GM21619 (cell line): ENCODE measurements around the gene FBF1.
A peak's percentile ranks its signal among the peaks of the same experiment; 100 is the strongest.
"Not testable (repeated sequence)": the region's sequence is repeated elsewhere in the genome, so short reads cannot be mapped to it uniquely, and the experiment has no call there.

Experiments
- ATAC-seq: cut with Tn5 transposase; IDR thresholded peaks from one replicate; pipeline ENCODE4 v1.9.1; 2021; ENCODE audit not compliant: unreplicated experiment

FBF1 gene

GRCh38 chr17:75940727-75941441, at the start of gene FBF1:
FBF1 (minus strand) TSS chr17:75941042; CDS start chr17:75938149, 2,893 bp downstream.
- ATAC-seq = peak; percentile 90

DNA sequence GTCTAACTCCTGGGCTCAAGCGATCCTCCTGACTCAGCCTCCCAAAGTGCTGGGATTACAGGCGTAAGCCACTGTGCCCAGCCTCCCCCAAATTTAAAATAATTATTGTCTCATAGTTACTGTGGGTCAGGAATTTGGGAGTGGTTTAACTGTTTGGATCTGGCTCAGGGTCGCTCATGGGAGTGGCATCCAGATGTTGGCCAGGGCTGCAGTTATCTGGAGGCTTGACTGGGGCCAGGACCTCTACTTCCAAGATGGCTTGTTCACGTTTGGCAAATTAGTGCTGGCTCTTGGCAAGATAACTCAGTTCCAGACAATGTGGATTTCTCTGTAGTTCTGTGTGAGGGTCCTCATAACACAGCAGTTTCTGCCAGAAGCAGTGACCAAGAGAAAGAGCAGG, 46.2 kb upstream of the FBF1 start:
- ATAC-seq = no peak

- no peak for ATAC-seq
Observed at GRCh38 chr17:75985986-75986385, 45.1 kb upstream of the FBF1 start.

- no peak for ATAC-seq
Observed at GRCh38 chr17:75983501-75984181, 42.8 kb upstream of the FBF1 start.

DNA sequence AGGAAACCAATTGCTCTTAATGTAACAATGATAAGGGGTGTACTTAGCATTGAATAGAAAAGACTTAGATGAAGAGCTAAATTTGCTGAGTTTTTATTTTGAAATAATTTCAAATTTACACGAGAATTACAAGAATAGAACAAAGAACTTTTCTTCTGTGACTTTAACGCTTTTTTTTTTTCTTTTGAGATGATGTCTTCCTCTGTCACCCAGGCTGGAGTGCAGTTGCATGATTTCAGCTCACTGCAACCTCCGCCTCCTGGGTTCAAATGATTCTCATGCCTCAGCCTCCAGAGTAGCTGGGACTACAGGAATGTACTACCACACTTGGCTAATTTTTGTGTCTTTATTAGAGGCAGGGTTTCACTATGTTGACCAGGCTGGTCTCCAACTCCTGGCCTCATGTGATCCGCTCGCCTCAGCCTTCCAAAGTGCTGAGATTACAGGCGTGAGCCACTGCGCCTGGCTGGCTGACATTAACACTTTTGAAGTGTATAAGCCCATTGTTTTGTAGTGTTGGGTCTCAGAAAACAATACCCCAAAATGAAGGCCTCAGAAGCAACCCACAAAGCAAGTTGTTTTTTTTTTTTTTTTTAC, 40.3 kb upstream of the FBF1 start:
- ATAC-seq = no peak

DNA sequence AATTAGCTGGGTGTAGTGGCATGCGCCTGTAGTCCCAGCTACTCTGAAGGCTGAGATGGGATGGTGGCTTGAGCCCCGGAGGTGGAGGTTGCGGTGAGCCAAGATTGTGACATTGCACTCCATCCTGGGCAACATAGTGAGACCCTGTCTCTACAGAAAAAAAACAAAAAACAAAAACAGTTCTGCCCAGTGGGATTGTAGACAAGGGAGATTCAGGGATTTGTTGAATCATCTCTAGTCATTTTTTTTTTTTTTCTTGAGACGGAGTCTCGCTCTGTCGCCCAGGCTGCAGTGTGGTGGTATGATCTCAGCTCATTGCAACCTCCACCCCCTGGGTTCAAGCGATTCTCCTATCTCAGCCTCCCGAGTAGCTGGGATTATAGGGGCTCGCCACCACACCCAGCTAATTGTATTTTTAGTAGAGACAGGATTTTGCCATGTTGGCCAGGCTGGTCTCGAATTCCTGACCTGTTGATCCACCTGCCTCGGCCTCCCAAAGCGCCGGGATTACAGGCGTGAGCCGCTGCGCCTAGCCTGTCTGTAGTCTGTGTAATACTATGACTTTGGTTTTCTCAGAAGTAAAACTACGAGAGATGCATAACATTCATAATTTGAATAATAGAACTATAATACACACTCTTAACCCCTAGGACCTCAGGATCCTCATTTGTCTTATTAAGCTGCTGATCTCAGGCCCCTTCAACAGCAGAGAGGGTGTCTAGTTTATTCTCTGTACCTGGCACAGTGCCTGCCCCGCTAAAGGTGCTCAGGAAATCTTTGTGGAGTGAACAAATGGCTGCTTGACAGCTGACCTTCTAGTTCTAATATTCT, 39.6 kb upstream of the FBF1 start:
- no peak for ATAC-seq

DNA sequence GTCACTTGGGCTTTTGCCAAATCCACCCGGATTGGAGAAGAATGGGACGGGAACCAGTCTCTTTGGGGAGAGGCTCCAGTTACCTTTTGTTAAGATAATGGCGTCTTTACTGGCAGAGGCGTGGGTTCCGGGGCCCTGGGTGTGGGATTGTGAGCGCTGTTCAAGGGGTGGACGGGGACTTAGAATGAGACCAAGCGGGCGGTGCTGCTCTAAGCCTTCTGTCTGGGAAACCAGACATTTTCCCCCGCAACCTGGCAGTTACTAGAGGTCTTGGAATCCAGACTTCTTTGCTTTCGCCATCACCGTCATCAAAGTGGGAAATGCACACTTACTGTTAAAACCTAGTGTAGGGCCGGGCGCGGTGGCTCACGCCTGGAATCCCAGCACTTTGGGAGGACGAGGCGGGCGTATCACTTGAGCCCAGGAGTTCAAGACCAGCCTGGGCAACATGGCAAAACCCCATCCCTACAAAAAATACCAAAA, 38.9 kb upstream of the FBF1 start:
- peak; percentile 9 for ATAC-seq

- peak; percentile 82 for ATAC-seq
Observed at GRCh38 chr17:75978938-75979704, 38.3 kb upstream of the FBF1 start, which contains the start of the genes ACOX1 and TEN1. ACOX1 (minus strand) TSS chr17:75979166; CDS start chr17:75979073, 93 bp downstream. TEN1 (plus strand) TSS chr17:75979240; CDS start chr17:75986193, 6,953 bp downstream.

DNA sequence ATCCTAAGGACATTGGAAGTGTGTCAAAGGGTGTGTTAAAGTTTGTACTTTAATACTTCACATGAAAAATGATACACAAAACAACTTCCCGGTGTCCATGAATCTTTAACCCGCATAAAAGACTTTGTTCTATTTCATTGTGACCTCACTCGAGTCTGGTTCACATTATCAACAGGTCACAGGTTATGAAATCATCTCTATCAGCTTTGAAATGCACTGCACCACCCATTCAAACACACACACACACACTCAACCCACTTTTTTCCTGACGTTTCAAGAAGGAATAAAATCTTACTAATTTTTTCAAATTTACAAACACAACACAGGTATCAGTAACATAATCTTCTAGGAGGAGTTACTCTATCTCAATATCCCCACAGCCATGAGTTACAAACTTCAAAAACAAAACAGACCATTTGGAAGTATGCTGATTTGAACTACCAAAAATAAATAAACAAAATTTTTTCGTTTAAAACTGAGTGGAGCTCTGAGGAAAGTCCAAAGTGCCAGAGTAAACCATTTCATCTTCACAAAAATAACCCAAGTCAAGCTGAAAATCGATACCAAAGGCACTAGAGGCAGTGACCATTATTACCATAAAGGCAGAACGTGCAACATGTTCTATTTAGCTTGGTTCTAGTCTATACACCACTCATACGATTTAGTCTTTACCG, 35.5 kb upstream of the FBF1 start:
- no peak for ATAC-seq

DNA sequence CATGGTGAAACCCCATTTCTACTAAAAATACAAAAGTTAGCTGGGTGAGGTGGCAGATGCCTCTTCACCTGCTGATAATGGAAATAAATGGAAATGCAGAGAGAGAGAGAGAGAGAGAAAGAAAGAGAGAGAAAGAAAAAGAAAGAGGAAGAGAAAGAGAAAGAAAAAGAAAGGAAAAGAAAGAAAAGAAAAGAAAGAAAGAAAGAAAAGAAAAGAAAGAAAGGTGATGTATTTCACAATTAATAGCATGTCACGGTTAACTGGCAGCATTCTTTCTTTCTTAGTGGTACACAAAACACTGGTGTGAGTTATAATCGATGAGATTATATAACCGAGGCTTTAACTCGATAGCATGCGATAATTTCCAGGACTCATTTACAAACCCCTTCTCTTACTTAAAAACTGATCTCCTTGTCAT, 34.9 kb upstream of the FBF1 start:
- no peak for ATAC-seq

GRCh38 chr17:75975187-75975586, 34.3 kb upstream of the FBF1 start:
- not testable (repeated sequence) for ATAC-seq

- no peak for ATAC-seq
Observed at GRCh38 chr17:75970626-75971025, 29.8 kb upstream of the FBF1 start.

DNA sequence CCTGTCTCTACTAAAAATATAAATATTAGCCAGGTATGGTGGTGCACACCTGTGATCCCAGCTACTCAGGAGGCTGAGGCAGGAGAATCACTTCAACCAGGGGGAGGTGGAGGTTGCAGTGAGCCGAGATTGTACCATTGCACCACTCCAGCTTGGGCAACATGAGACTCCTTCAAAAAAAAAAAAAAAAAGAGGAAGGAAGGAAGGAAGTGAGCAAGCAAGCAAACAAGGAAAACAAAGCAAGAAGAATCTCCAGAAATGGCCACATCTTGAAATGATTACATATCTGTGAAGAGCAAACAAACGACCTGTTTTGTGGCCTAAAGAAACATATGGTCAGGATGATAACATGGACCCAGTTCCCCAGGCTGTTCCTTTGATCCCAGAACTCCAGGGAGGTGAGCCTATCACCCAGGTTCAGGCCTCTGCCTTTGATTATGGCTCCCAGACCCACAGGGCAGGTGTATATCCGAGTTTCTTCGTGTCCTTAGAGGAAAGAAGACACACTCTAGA, 29.2 kb upstream of the FBF1 start:
- no peak for ATAC-seq

DNA sequence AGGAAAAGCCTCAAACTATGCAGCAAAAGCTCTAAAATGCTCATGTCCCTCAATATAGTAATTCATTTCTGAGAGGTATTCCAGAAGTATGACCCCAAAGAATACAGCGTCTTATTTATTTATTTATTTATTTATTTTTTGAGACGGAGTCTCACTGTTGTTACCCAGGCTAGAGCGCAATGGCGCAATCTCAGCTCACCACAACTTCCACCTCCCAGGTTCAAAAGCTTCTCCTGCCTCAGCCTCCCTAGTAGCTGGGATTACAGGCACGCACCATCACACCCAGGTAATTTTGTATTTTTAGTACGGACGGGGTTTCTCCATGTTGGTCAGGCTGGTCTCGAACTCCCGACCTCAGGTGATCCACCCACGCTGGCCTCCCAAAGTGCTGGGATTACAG, 28.2 kb upstream of the FBF1 start:
- ATAC-seq = not testable (repeated sequence)

DNA sequence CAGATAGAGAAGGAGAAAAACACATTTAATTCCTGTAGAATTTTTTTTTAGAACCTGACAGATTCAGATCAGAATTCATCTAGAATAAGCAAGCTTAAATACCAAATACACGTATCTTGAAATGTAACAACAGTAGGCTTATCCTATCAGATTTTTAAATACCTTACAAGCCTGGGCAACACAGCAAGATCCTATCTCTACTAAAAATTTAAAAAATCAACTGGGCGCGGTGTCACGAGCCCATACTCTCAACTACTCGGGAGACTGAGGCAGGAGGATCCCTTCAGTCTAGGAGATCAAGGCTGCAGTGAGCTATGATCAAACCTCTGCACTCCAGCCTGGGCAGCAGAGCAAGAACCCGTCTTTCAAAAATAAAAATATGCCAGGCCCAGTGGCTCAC, 24.6 kb upstream of the FBF1 start:
- no peak for ATAC-seq

DNA sequence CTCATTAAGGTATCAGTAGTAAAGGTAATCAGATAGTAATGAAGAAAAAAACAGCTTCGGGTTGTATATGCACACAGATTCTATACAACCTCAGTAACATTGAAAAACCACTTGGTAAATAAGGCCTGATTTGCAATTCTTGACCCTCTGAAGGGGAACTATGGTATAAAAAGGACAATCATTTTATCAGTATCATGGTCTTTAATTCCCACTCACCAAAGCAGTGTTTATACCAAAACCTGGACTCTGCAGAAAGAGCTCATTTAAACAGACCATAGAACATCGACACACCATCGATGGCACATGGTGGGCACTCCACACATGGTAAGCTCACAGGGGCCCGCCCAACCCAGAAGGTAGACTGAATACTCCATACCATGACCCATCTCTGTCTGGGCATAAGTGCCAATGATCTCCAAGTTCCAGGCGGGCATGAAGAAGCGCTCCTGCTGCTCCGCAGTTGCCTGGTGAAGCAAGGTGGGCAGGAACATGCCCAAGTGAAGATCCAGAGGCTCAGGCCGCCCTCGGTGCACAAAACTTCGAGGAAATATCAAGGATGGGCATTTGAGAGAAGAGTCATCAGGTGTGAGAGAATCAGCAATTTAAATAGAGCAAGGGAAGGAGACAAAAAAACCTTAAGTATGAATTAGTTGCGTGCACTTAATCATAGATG, 19.1 kb upstream of the FBF1 start:
- ATAC-seq = no peak

- no peak for ATAC-seq
Observed at GRCh38 chr17:75959051-75959838, 18.4 kb upstream of the FBF1 start.
